ENCODE results near the gene FIGLA.

The FIGLA gene

GRCh38 chr2:70790136-70790828, at the start of gene FIGLA:
Gene FIGLA (minus strand): TSS chr2:70790643. CDS start chr2:70790638, 5 bp downstream.
- DNase-seq (ENCODE audit: low spot score) = no peak

- no peak for DNase-seq (ENCODE audit: low spot score)
Observed at GRCh38 chr2:70837980-70838925, 47.8 kb upstream of the FIGLA start.

- no peak for DNase-seq (ENCODE audit: low spot score)
Observed at GRCh38 chr2:70835643-70836042, 45.2 kb upstream of the FIGLA start, which contains the start of gene CD207. Gene CD207 (minus strand): TSS chr2:70835816. CDS start chr2:70835776, 40 bp downstream.

- no peak for DNase-seq (ENCODE audit: low spot score)
Observed at GRCh38 chr2:70834881-70835280, 44.4 kb upstream of the FIGLA start.

- no peak for DNase-seq (ENCODE audit: low spot score)
Observed at GRCh38 chr2:70834106-70834505, 43.7 kb upstream of the FIGLA start.

- no peak for DNase-seq (ENCODE audit: low spot score)
Observed at GRCh38 chr2:70833246-70833645, 42.8 kb upstream of the FIGLA start.

GRCh38 chr2:70832386-70832785, 41.9 kb upstream of the FIGLA start:
- DNase-seq (ENCODE audit: low spot score) = no peak

GRCh38 chr2:70831861-70832260, 41.4 kb upstream of the FIGLA start:
- no peak for DNase-seq (ENCODE audit: low spot score)

- no peak for DNase-seq (ENCODE audit: low spot score)
Observed at GRCh38 chr2:70830366-70830765, 39.9 kb upstream of the FIGLA start.

GRCh38 chr2:70829916-70830315, 39.5 kb upstream of the FIGLA start:
- no peak for DNase-seq (ENCODE audit: low spot score)

GRCh38 chr2:70828914-70829824, 38.7 kb upstream of the FIGLA start:
- no peak for DNase-seq (ENCODE audit: low spot score)

GRCh38 chr2:70828115-70828514, 37.7 kb upstream of the FIGLA start:
- no peak for DNase-seq (ENCODE audit: low spot score)

GRCh38 chr2:70827388-70827787, 36.9 kb upstream of the FIGLA start:
- DNase-seq (ENCODE audit: low spot score) = no peak

GRCh38 chr2:70826696-70827350, 36.4 kb upstream of the FIGLA start:
- DNase-seq (ENCODE audit: low spot score) = no peak

GRCh38 chr2:70823249-70823648, 32.8 kb upstream of the FIGLA start:
- no peak for DNase-seq (ENCODE audit: low spot score)

- DNase-seq (ENCODE audit: low spot score) = no peak
Observed at GRCh38 chr2:70822843-70823242, 32.4 kb upstream of the FIGLA start.

GRCh38 chr2:70820499-70820898, 30.1 kb upstream of the FIGLA start, which contains the start of gene CLEC4F:
Gene CLEC4F (minus strand): TSS chr2:70820599. CDS start chr2:70820523, 76 bp downstream.
- no peak for DNase-seq (ENCODE audit: low spot score)

GRCh38 chr2:70817284-70817954, 27.0 kb upstream of the FIGLA start:
- no peak for DNase-seq (ENCODE audit: low spot score)

- DNase-seq (ENCODE audit: low spot score) = no peak
Observed at GRCh38 chr2:70816726-70817125, 26.3 kb upstream of the FIGLA start.

Measured in Ammon's horn (tissue), 1 donor.